HepG2 (cell line): ENCODE data around the gene HSD17B8. TPM values are rescaled to one million over a fixed set of nuclear protein-coding genes. Genes with fewer than 3 reads are reported as not detected.
A peak's percentile ranks its signal among the peaks of the same experiment; 100 is the strongest.

ENCODE experiments used
- ATAC-seq: fragments of 200-7000 bp; cut with Tn5 transposase; 3 replicates; pipeline ENCODE4 v1.9.1; 2020; ENCODE audit warnings: mild to moderate bottlenecking, moderate library complexity
- BruUV-seq: library from RNA; stranded (reverse); fragments of 400-500 nt; replicated peaks from 2 replicates; lab custom pipeline; 2021; lab: Mats Ljungman, UMichigan
- CTCF ChIA-PET: fragments of 300-600 bp; formaldehyde crosslinking; extraction: SDS; loops from one replicate; lab custom pipeline; 2021; ENCODE audit warnings: low total read pairs, inconsistent platforms, low intra/inter-chr PET ratio; lab: Yijun Ruan, JAX
- POLR2A ChIA-PET: fragments of 350-600 bp; sonication (Branson Sonifier 250); formaldehyde crosslinking; loops from one replicate; lab custom pipeline; 2020; ENCODE audit warnings: antibody characterized with exemption, inconsistent platforms; lab: Yijun Ruan, JAX
- DNase-seq: peaks from one replicate; pipeline ENCODE4 v3.0.0-alpha.2; 2015; ENCODE audit warnings: low spot score
- FAIRE-seq: peaks from 3 replicates; lab custom pipeline; 2011; peaks lifted over from hg19 to GRCh38; lab: Jason Lieb, UNC
- H2AFZ ChIP-seq: one replicate; pipeline ENCODE4 v1.6.1; 2011; ENCODE audit warnings: low read length, inconsistent platforms
- H3K27ac ChIP-seq: fragments of 300-600 bp; 3 replicates; pipeline ENCODE4 v1.8.0; 2011; ENCODE audit warnings: mixed run types, mild to moderate bottlenecking, mixed read lengths, low read length, inconsistent platforms; ENCODE audit not compliant: insufficient read depth; ENCODE audit errors: extremely low read length
- H3K27me3 ChIP-seq, 2 experiments: fragments of 200-600 bp in 1 of 2; 2 replicates in 1 of 2; 3 replicates in 1 of 2; pipeline versions ENCODE4 v1.6.0 to v1.8.0; 2011; ENCODE audit warnings: low read length in 2 of 2, mild to moderate bottlenecking in 2 of 2, moderate library complexity in 2 of 2, inconsistent platforms in 1 of 2; ENCODE audit not compliant: insufficient read depth in 2 of 2, control insufficient read depth in 1 of 2
- H3K36me3 ChIP-seq, 2 experiments: fragments of 200-600 bp in 1 of 2; replicated peaks in 1 of 2; 2 replicates in 1 of 2; 3 replicates in 1 of 2; pipeline versions ENCODE4 v1.5.1 to v1.8.0; 2011; ENCODE audit warnings: low read length in 2 of 2, inconsistent platforms in 1 of 2; ENCODE audit not compliant: insufficient read depth in 2 of 2, control insufficient read depth in 1 of 2
- H3K4me1 ChIP-seq: 2 replicates; pipeline ENCODE4 v1.5.1; 2012; ENCODE audit warnings: low read length, inconsistent platforms; ENCODE audit not compliant: insufficient read depth
- H3K4me2 ChIP-seq: 2 replicates; pipeline ENCODE4 v1.6.0; 2011; ENCODE audit warnings: low read depth, low read length, inconsistent platforms
- H3K4me3 ChIP-seq, 3 experiments: fragments of 200-600 bp in 1 of 3; sonication (generic), shearing (Covaris generic) in 1 of 3; replicated peaks in 1 of 3; 2 replicates each; pipeline ENCODE4 v1.5.1; 2011 to 2016; ENCODE audit warnings: low read length in 3 of 3, inconsistent platforms in 2 of 3, low read depth in 2 of 3, mild to moderate bottlenecking in 2 of 3, control low read depth in 1 of 3, mixed read lengths in 1 of 3; ENCODE audit not compliant: insufficient read depth in 1 of 3
- H3K79me2 ChIP-seq: one replicate; pipeline ENCODE4 v1.6.1; 2011; ENCODE audit warnings: low read length, inconsistent platforms; ENCODE audit not compliant: insufficient read depth
- H3K9ac ChIP-seq: 2 replicates; pipeline ENCODE4 v1.6.0; 2011; ENCODE audit warnings: mild to moderate bottlenecking, low read depth, low read length, inconsistent platforms; ENCODE audit not compliant: insufficient read depth
- H3K9me3 ChIP-seq: 2 replicates; pipeline ENCODE4 v1.5.1; 2012; ENCODE audit warnings: mild to moderate bottlenecking, low read length
- H4K20me1 ChIP-seq: 2 replicates; pipeline ENCODE4 v1.6.0; 2011; ENCODE audit warnings: inconsistent platforms, mild to moderate bottlenecking, low read length, moderate library complexity; ENCODE audit not compliant: insufficient read depth
- CEBPB ChIP-seq: IDR thresholded peaks from 2 replicates; pipeline ENCODE4 v1.6.1; 2011; ENCODE audit warnings: low read depth, low read length, improper control_type of control experiment, borderline replicate concordance
- ELF3 ChIP-seq: IDR thresholded peaks from 2 replicates; pipeline ENCODE4 v1.6.1; 2016; ENCODE audit warnings: missing genetic modification reagents, missing compliant biosample characterization
- SMARCE1 ChIP-seq: fragments of 450-650 bp; IDR thresholded peaks from 2 replicates; pipeline ENCODE4 v1.6.1; 2017; ENCODE audit warnings: borderline replicate concordance
- TBX2 ChIP-seq: sonication (generic); formaldehyde crosslinking; IDR thresholded peaks from 2 replicates; pipeline ENCODE4 v1.5.0; 2020; ENCODE audit warnings: missing genetic modification reagents, mild to moderate bottlenecking, borderline replicate concordance
- ZNF557 ChIP-seq: sonication (generic); formaldehyde crosslinking; IDR thresholded peaks from 2 replicates; pipeline ENCODE4 v1.4.0; 2020; ENCODE audit warnings: missing genetic modification reagents
- ZNF605 ChIP-seq: sonication (generic); formaldehyde crosslinking; IDR thresholded peaks from 2 replicates; pipeline ENCODE4 v1.8.0; 2022; ENCODE audit warnings: mild to moderate bottlenecking, missing genetic modification reagents
- ZNF772 ChIP-seq: sonication (generic); formaldehyde crosslinking; IDR thresholded peaks from 2 replicates; pipeline ENCODE4 v1.5.0; 2020; ENCODE audit warnings: mild to moderate bottlenecking, missing genetic modification reagents
- WGBS: methylation state at CpG from one replicate; pipeline ENCODE4 v1.1.6; 2017; ENCODE audit warnings: low lambda C conversion rate; 5-methylcytosine and 5-hydroxymethylcytosine counted together
- in situ Hi-C: cut with HindIII; loops from 2 replicates; pipeline ENCODE4 v1.10.0; 2017; ENCODE audit warnings: low pct_unique_long_range_greater_than_20kb; ENCODE audit not compliant: extremely low pct_ligation_motif_present
- intact Hi-C: fragments of 100-400 bp; cut with micrococcal nuclease; formaldehyde crosslinking; loops from one replicate; pipeline ENCODE4 v1.10.0; 2022; ENCODE audit not compliant: unreplicated experiment
- polyA plus RNA-seq, 8 experiments: library from polyadenylated mRNA; depleted of rRNA in 3 of 8; stranded (reverse) in 7 of 8; unstranded in 1 of 8; fragments of >200 nt; fragmentation: Illumina TruSeq in 4 of 8; extraction: Trizol in 4 of 8; gene quantifications; 2 replicates each; pipeline versions ENCODE4 v1.2.1 to v1.2.3, GENCODE V29; 2011 to 2016; ENCODE audit warnings: low read depth in 4 of 8, missing spikeins in 1 of 8, mixed read lengths in 1 of 8; ENCODE audit not compliant: insufficient read depth in 1 of 8
- total RNA-seq, 5 experiments: library from RNA; depleted of rRNA; stranded (reverse); fragments of >200 nt; fragmentation: Illumina TruSeq; extraction: Trizol; gene quantifications; 2 replicates each; pipeline ENCODE4 v1.2.3, GENCODE V29; 2016; ENCODE audit warnings: low read depth in 1 of 5
- TF ChIP-seq, protein P1 (sequence below): fragments of 450-650 bp; IDR thresholded peaks from 2 replicates; pipeline ENCODE4 v1.6.1; 2016

Gene HSD17B8
- total and polyA plus RNA-seq, 2 of the 13 experiments (the other 11 are each of a cell fraction or from before 2014, with no cell fraction given) = 12.6 to 20.1 TPM

DNA sequence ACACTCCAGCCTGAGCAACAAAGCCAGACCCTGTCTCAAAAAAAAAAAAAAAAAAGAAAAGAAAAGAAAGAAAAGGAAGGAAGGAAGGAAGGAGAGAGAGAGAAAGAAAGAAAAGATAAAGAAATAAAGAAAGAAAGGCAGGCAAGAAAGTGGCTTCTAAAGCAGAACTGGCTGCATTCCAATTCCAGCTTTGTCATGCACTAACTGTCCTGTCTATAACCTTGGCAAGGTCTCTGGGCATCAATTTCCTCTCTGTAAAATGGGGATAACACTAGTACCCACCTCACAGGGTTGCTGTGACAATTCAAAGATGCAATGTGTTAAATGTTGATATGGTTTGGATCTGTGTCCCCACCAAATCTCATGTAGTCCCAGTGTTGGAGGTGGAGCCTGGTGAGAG is 31.9 kb downstream of the HSD17B8 start (continued):
- TF ChIP-seq, protein P1, sequence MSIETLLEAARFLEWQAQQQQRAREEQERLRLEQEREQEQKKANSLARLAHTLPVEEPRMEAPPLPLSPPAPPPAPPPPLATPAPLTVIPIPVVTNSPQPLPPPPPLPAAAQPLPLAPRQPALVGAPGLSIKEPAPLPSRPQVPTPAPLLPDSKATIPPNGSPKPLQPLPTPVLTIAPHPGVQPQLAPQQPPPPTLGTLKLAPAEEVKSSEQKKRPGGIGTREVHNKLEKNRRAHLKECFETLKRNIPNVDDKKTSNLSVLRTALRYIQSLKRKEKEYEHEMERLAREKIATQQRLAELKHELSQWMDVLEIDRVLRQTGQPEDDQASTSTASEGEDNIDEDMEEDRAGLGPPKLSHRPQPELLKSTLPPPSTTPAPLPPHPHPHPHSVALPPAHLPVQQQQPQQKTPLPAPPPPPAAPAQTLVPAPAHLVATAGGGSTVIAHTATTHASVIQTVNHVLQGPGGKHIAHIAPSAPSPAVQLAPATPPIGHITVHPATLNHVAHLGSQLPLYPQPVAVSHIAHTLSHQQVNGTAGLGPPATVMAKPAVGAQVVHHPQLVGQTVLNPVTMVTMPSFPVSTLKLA = no peak
- TF ChIP-seq TBX2 (no peak), SMARCE1 (no peak), ZNF557 (no peak)

DNA sequence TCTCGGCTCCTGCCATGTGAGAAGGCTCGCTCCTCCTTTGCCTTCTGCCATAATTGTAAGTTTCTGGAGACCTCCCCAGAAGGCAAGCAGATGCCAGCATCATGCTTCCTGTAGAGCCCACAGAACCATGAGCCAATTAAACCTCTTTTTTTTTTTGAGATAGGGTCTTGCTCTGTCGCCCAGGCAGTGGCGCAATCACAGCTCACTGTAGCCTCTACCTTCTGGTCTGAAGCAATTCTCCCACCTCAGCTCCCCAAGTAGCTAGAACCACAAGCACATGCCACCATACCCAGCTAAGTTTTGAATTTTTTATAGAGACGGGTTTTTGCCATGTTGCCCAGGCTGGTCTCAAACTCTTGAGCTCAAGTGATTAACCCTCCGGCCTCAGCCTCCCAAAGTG is 32.4 kb downstream of the HSD17B8 start:
- intact Hi-C loops = no loop called here
- FAIRE-seq = no peak
- in situ Hi-C loops = no loop called here
- ChIA-PET POLR2A (interaction anchor here (3.4 kb wide), 1 partner anchor 12 kb away, joined by 16 read pairs; no protein-coding TSS in a partner anchor), CTCF (no interaction called here)
- Histone ChIP-seq H3K27ac (no peak overlapping the region), H3K4me1 (no peaks in the 10 kb centered on the region), H3K27me3 (peaks cover 2 to 44% of the 10 kb centered on the region in 2 experiments; a peak in 4 of 5 replicates), H2AFZ (no peak overlapping the region), H3K4me2 (no peak overlapping the region), H3K36me3 (no peaks in the 10 kb centered on the region), H3K79me2 (no peaks in the 10 kb centered on the region), H4K20me1 (no peaks in the 10 kb centered on the region), H3K4me3 (no peak overlapping the region), H3K9ac (no peak overlapping the region), H3K9me3 (no peaks in the 10 kb centered on the region)
- no peak for ATAC-seq
- BruUV-seq = no TSS peak
- TF ChIP-seq ELF3 (CRISPR knock-in tag) (no peak), CEBPB (0 out of 2 replicates have a peak, but pooled peaks have one; percentile 16), ZNF605 (CRISPR knock-in tag) (no peak), ZNF772 (CRISPR knock-in tag) (no peak)
- 40% methylated on average over 6 of the region's 6 CpGs for WGBS
- no peak for DNase-seq
